HG03196 (cell line): ENCODE measurements around the gene CCDC8.
"Not testable (repeated sequence)": the region's sequence is repeated elsewhere in the genome, so short reads cannot be mapped to it uniquely, and the experiment has no call there.

Source experiments
- ATAC-seq: cut with Tn5 transposase; IDR thresholded peaks from one replicate; pipeline ENCODE4 v1.9.1; 2021; ENCODE audit not compliant: unreplicated experiment

Gene CCDC8

DNA sequence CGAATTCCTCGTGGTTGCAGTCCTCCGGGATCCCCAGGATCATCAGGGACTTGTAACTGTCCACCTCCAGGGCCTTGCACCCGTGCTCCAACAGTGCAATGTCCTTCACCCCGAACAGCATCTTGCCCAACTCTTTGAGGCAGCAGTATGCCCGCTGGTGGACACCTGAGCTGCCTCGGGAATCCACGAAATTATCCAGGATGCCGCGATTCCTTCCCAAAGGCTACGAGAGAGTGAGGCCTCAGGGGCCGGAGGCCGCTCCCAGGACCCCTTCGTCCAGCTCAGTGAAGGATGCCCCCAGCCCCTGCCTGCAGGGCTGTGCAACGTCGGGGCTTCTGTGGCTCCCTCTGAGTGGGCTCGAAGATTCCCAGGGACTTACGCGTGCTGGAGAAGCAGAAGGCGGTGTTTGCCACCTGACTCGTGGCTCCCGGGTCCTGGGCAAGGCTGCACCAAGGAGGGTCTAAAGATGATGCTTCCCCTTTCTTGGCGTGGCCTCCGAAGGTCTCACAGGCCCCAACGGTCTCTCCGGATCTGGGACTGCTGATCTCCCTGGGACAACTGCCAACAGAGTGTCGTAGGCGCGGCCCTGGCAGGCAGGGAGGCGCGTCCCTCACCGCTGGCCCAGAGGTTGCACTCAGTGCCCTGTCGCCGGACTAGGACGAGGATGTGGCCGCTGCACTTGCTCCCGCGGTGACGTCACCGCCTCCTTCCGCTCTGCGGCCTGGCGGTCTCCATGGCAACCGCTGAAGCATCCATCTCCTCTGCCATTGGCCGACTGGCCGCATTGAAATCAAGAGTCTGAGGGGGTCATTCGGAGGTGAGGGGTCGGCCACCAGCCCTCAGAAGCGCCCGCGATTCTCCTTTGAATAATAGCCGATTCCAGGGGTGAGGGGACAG lies 15.1 kb upstream of the CCDC8 start, which contains the start of gene PNMA8C:
Gene PNMA8C, minus strand, starts transcription at position 698 of the 897 bp plus-strand sequence. Its CDS starts 577 bp downstream, at position 121.
- no peak for ATAC-seq

DNA sequence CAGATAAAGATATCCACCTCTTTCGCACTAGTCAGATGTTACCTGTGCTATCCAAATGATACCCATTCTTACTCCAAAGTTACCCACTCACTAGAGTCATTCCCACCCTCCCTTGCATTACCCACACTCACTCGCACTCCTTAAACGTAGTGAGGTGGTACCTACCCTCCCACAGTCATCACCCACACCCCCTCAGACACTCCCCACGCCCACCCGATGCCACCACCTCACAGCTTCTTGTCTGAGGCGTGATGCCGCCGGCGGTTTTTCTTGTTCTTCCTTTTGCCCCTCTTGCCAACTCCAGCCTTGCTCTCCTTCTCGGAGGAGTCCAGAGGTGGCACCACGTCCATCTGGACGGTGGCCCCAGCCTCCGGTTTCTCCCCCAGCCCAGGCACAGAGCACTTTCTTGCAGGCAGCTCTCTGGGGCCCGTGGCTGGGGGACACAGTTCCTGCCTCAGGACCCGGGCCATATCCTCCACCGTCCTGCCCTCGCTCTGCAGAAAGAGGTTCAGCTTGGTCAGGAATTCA lies 14.2 kb upstream of the CCDC8 start:
- no peak for ATAC-seq

DNA sequence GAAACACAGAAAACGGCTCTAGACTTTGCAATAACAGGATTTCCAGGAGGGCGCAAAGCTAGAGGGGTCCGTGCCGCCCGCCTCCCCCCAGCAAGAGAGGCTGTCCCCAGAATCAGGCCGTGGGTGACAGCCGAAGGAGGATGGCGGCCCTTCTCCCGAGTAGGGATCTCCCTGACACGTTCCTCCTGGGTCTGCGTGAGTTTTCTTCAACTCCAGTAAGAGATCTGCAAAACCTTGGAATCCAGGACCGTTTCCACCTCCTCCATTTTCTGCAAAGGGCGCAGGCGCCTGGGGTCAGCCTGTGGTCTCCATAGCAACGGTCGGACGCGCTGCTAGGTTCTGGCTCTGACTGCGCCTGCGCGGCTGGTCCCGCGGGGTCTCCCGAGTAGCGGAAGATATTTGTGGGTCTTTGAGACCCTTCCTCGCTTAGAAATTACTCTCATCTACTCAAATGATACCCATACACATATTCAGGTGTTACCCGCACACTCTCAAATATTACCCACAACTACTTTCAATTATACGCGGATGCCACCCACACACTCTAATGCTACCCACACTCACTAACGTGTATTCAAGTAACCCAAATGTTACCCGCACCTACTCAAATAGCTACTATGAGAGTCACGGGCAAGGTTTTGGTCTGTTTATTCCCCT lies 13.3 kb upstream of the CCDC8 start:
- ATAC-seq: no peak

DNA sequence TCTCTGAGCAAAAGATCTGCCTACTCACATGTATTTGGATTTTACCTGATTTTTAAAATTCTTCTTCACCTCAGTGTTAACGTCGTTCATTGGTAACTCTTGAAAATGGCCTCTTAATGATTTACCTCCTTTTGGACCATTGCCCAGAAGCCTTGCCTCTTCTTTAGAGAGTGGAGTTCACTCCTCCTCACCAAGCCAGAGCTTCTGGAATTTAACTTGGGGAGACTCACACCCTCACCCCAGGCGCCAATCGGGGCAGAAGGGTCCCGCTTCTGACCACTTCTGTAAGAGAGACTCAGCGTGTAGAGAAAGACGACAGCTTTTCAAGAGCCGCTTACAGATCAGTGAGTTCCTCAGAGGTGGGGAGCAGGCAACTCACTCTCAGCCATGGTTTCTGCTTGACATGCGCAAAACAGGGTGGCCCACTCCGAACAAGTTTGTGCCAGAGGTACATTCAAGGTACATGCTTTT lies 12.7 kb upstream of the CCDC8 start:
- ATAC-seq: no peak

DNA sequence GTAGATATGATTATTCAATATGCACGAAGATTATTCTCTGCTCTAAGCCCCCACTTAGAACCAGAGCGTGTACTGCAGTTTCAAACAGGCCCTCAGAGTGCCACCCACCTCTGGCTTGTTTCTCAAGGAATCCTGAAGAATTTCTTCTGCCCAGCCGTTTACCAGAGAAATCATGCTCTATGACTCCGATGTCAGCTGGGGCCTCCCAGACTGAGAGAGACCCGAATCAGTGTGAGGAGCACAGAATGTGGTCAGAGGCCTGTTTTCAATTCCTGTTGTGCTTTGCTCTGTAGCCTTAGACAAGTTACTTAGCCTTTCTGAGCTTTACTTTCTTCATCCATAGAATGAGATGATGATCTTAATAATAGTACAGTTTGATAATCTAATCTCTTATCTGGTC lies 9.8 kb upstream of the CCDC8 start:
- no peak for ATAC-seq

DNA sequence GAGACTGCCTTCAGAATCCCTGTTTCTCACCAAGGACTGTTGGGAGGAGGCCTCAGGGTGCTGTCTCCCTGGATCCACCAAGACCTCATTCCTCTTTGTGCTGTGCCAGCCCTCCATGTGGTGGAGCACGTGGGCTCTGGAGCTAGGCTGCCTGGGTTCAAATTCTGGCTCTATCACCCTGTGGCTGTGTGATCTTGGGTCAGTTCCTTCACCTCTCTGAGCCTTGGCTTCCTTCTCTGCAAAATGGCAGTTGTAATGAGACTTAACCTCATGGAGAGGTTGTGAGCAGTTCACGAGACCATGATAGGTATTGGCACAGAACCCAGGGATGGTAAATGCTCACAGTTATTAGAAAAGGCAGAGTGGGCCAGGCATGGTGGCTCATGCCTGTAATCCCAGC lies 9.0 kb upstream of the CCDC8 start:
- ATAC-seq: no peak

DNA sequence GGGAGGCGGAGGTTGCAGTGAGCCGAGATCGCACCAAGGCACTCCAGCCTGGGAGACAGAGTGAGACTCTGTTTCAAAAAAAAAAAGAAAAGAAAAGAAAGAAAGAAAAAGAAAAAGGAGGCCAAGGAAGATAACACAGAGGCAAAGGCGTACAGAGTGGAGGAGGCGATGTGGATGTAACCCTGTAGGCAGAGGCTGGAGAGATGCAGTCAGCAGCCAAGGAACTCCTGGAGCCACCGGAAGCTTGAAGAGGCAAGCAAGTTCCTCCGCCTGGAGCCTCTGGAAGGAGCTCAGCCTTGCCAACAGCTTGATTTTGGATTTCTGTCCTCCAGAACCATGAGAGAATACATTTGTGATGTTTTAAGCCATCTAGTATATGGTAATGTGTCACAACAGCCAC lies 6.7 kb upstream of the CCDC8 start:
- ATAC-seq: no peak

DNA sequence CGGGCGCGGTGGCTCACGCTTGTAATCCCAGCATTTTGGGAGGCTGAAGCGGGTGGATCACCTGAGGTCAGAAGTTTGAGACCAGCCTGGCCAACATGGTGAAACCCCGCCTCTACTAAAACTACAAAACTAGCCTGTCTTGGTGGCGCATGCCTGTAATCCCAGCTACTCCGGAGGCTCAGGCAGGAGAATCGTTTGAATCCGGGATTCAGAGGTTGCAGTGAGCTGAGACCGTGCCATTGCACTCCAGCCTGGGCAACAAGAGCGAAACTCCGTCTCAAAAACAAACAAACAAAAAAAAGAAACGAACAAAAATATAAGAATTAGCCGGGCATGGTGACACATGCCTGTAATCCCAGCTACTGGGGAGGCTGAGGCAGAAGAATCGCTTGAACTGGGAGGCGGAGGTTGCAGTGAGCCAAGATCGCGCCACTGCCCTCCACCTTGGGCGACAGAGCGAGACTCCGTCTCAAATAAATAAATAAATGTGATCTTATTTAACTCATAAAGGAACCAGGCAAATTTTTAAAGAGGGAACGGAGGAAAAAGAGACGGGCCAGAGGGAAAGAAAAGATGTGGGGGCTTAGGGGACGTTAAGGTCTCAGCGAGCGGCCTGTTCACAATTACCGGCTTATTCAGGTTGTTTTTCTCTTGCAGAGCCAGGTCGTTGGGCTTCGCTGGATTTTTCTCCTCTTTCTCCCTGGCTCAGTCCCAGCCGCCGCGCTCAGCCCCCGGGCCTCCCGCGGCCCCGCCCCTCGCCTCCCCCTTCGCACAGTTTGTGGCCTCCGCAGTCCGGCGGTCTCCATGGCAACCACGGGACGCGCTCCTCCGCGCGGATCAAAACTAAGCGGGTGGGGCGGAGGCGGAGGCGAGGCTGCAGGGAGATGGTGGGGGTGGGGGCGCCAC lies 2.7 kb upstream of the CCDC8 start:
- ATAC-seq: not testable (repeated sequence)

DNA sequence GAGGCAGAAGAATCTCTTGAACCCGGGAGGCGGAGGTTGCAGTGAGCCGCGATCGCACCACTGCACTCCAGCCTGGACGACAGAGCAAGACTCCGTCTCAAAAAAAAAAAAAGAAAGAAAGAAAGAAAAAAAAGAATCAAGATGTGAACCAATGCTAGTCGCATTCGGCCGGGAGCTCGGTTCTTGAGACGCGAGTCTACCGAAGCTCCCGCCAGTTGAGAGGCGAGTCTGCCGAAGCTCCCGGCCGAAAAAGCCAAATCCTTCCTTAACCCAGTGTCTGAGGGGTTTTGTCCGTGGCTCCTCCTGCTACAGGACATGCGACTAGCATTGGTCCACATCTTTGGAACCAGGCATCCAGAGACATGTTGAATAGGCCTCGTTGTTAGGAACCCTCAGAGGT lies 1.5 kb upstream of the CCDC8 start:
- ATAC-seq: not testable (repeated sequence)

DNA sequence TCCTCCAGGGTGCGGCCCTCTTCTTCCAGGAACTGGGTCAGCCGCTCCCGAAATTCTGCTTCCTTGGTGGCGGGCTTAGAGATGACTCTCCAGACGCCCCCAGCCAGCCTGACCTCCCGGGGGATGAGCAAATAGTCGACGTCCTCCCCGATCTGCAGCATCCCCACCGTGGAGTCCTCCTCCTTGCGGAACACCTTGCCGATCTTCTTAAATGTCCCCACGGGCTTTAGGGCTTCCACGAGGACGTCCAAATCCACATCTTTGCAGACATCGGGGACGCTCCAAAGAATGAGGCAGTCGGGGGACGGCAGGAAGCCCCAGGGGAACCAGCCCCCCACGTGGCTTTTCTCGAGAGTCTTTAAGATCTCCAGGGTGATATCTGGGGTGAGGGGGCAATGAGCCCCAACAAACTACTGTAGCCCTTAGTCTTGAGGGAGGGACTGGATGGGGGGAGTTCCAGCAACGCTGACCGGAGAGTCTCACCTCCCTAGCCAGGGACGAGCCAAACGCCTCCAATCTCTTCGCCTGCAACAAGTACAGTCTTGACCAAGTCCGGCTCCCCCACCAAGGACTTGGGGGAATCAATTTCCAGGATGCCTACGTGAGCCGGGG lies 608 bp downstream of the CCDC8 start:
- ATAC-seq: no peak

DNA sequence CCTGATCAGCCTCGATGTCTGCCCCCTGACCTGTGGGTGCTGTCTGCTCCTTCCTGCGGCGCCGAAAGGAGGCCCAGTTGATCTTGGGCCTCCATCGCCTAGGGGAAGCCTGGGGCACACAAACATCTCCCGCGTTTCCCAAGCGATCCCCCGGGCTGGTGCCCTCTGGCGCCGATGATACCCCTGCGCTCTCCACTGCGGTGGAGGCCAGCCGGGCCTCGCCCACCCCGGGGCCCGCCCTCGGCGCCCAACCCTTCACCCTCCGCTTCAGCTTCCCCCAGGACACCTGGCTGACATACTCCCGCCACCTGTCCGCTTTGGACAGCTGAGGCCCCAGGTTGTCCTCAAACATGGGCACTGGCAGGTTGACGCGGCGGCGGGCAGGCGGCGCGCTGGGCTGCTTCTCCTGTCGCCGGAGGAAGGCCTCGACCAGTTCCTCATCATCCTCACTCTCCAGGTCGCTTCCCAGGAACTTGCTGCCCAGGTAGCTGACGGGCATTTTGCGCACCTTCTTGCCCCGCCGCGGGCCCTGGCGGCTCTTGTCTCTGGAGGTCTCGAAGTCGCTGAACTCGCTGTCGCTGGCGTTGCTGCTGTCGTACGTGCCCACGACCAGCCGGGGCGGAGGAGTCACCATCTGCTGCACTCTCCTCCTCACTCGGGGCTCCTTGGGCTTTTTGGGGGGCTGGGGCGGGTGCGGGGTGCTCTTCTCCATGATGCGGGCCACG lies 1.3 kb downstream of the CCDC8 start:
- no peak for ATAC-seq

DNA sequence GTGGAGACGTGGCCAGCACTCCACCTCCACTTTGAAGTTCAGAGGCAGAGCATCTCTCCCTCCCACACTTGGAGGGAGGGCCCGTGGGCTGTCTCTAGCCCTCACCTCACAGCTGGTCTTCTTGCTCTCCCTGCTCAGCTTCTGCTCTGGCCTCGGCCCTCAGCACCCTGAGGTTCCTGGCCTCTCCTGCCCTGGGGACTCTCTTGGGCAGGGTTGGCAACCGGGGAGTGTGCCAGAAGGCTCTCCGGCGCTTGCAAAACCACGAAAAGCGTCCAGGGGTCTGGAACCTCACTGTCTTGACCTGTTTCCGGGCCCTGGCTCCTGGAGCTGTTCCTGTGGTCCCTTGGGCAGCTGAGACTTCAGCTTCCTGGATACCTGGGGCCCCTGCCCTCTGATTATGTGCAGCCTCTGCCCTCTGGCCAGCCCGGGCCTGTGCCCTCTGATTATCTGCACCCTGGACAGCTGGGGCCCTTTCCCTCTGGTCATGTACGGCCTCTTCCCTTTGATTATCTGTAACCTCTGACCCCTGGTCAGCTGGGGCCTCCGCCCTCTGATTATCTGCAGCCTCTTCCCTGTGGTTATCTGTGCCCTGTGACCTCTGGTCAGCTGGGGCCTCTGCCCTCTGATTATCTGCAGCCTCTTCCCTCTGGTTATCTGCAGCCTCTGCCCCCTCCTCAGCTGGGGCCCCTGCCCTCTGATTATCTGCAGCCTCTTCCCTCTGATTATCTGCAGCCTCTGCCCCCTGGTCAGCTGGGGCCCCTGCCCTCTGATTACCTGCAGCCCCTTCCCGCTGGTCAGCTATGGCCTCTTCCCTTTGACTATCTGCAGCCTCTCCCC lies 2.1 kb downstream of the CCDC8 start:
- no peak for ATAC-seq

DNA sequence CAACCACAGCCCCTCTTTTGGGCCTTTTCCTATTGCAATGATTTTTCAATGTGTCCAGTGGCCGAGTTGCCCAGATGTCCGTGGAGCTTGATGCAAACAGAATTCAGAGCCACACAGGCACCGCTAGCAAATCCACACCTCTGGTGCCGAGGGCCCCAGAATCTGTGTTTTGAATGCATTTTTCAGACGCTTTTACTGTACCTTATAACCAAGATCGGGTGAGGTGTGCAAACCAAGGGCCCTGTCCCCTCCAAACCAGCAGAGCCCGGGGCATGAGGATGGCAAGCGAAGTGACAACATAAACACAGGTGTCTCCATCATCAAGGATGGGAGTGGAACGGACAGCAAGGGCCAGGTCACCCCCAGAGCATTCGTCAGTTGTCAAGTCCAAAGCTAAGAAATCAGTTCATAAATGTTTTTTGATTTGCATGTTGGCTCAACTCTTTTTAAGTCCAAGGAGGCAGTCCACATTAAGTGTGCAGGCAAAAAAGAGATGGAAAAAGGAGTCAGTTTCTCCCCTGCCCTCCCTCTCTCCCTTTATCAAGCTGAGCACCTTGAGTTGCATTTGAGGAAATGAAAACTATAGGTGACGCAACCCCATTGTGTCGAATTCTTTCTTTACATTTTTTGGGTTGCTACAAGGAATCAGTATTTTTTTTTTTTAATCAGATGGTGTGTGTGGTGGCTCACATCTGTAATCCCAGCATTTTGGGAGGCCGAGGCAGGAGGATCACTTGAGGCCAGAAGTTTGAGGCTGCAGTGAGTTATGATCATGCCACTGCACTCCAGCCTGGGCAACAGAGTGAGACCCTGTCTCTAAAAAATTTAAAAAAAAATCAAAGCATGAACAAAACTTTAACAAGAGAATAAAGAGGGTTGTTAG lies 2.9 kb downstream of the CCDC8 start:
- no peak for ATAC-seq

DNA sequence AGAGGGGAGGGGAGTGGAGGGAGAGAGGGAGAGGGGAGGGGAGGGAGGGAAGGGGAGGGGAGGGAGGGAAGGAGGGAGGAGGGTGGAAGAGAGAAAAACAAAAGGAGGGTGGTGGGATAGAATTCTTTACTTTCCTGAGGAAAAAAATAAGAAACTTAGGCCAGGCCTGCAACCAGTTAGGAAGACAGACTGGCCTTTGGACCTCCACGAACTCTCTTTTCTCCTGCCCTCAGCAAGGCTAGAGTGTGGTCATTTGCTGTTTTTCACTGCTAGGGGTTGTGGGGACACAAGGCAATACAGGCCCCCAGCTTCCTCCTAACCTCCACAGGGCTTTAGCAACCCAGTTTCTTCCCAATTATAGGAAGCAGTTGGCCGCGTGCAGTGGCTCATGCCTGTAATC lies 4.2 kb downstream of the CCDC8 start:
- ATAC-seq: no peak

DNA sequence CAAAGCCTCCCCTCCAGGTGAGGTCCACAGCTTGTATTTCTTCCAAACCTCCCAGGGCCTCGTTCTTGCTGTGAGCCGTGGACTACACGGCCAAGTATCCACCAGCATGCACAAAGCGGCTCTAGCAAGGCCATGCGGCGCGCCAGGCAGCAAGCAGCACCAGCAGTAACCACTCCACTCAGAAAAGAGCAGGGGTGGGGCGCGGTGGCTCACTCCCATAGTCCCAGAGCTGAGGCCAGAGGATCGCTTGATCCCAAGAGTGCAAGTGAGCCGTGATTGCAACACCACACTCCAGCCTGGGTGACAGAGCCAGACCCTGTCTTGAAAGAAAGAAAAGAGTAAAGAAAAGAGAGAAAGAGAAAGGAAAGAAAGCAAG lies 4.7 kb downstream of the CCDC8 start:
- no peak for ATAC-seq

DNA sequence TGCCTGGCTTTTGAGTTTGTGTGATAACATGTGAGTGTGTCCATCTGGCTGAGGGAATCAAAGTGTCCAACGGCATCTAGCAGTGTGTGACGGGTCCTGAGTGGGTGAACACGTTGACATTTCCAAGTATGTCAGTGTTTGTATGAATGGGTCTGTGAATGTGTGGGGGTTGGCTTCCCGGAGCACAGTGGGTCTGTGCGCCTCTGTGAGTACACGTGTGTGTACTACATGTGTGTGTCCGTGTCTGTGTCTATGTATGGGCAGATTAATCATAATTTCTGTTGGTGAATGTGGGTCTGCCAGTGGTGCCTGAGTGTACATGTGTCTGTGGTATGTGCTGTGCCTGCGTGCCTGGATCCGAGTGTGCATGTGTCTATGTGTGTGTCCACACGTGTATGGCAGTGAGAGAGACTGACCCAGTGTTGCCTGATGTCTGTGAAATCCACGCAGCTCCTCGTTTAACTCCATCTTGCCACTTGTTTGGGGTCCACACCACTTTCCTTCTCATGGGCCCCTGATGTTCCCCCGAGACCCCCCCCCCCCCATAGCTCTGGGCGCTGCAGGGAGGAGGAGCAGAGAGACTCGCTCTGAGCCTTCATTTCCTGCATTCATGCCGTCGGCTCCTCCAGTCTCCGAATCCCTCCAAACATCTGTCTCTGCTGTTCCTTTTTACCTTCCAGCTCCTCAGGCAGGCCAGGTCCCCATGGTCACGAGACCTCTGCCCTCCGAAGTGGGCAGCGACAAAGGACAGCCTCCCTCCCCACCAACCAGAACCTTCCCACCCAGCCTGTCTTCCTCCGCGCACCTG lies 5.3 kb downstream of the CCDC8 start:
- no peak for ATAC-seq

DNA sequence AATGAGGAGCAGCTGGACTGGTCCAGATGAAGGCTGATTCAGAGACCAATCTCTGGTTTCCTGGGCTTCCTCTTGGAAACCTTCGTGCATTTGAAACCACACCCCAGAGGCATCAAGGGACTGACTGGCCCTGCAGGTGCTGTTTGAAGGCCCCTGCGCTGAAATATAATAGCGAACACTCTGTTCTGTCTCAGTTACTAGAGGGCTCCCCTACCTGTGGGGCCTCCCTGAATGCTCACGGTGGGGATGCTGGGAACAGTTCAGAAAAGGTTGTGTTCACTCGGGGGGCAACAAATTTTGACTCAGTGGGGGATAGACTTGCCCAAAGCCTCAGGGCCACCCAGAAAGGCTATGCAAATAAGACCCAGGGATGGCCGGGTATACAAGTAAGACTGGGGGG lies 6.4 kb downstream of the CCDC8 start:
- ATAC-seq: no peak
